Stimulated activated CD8-positive, alpha-beta memory T cell treated with anti-CD3 and anti-CD28 coated beads, Interleukin-4, amount 100 ng/mL, for 48 hours (primary cell): ENCODE data around the gene EXOG.

Experiments
- DNase-seq: peaks from one replicate; pipeline ENCODE4 v3.0.0-alpha.2; 2020

Gene EXOG

GRCh38 chr3:38515367-38515766, 19.2 kb downstream of the EXOG start:
- no peak for DNase-seq

- DNase-seq, result no peak
These were observed 20.5 kb downstream of the EXOG start for GRCh38 chr3:38516669-38517068.

GRCh38 chr3:38519000-38519399, 22.9 kb downstream of the EXOG start:
- no peak for DNase-seq

- no peak for DNase-seq
These were observed 23.5 kb downstream of the EXOG start for GRCh38 chr3:38519651-38520050.

GRCh38 chr3:38521391-38521987, 25.3 kb downstream of the EXOG start:
- peak; percentile 73 for DNase-seq

- DNase-seq, result no peak
These were observed 25.9 kb downstream of the EXOG start for GRCh38 chr3:38522002-38522401.

- no peak for DNase-seq
These were observed 28.1 kb downstream of the EXOG start for GRCh38 chr3:38524141-38524739.

- DNase-seq, result no peak
These were observed 30.7 kb downstream of the EXOG start for GRCh38 chr3:38526792-38527191.

- DNase-seq, result no peak
These were observed 32.3 kb downstream of the EXOG start for GRCh38 chr3:38528457-38528856.

GRCh38 chr3:38532529-38532928, 36.4 kb downstream of the EXOG start:
- DNase-seq, result no peak

- DNase-seq, result no peak
These were observed 37.3 kb downstream of the EXOG start for GRCh38 chr3:38533285-38533976.

- DNase-seq, result no peak
These were observed 38.0 kb downstream of the EXOG start for GRCh38 chr3:38534180-38534579.

GRCh38 chr3:38534604-38535003, 38.5 kb downstream of the EXOG start:
- DNase-seq, result no peak

GRCh38 chr3:38536671-38537070, 40.5 kb downstream of the EXOG start:
- DNase-seq, result no peak

GRCh38 chr3:38538773-38539353, 42.7 kb downstream of the EXOG start:
- no peak for DNase-seq

GRCh38 chr3:38541806-38542205, 45.7 kb downstream of the EXOG start:
- no peak for DNase-seq

GRCh38 chr3:38542401-38543298, 46.5 kb downstream of the EXOG start:
- DNase-seq, result no peak

GRCh38 chr3:38543586-38543985, 47.4 kb downstream of the EXOG start:
- DNase-seq, result no peak

- no peak for DNase-seq
These were observed 48.8 kb downstream of the EXOG start for GRCh38 chr3:38544926-38545325.

- no peak for DNase-seq
These were observed 49.4 kb downstream of the EXOG start for GRCh38 chr3:38545550-38545949.

- DNase-seq, result peak; percentile 4
These were observed 49.8 kb downstream of the EXOG start for GRCh38 chr3:38545983-38546382.

- DNase-seq, result peak; percentile 15
These were observed 52.2 kb downstream of the EXOG start for GRCh38 chr3:38548154-38548931.
